T-helper 2 cell (primary cell): ENCODE data around the gene GAD1.
A peak's percentile ranks its signal among the peaks of the same experiment; 100 is the strongest.

Experiments
- DNase-seq, 5 experiments: peaks; one replicate each; pipeline versions ENCODE4 v3.0.0 to v3.0.0-alpha.2; 2012 to 2022
- total RNA-seq, 2 donors: gene quantifications; one replicate each; lab custom pipeline; 2026; lab: John Stamatoyannopoulos, UW

Gene GAD1
- total RNA-seq: 0 to 0.47 reads per million in 2 donors

DNA sequence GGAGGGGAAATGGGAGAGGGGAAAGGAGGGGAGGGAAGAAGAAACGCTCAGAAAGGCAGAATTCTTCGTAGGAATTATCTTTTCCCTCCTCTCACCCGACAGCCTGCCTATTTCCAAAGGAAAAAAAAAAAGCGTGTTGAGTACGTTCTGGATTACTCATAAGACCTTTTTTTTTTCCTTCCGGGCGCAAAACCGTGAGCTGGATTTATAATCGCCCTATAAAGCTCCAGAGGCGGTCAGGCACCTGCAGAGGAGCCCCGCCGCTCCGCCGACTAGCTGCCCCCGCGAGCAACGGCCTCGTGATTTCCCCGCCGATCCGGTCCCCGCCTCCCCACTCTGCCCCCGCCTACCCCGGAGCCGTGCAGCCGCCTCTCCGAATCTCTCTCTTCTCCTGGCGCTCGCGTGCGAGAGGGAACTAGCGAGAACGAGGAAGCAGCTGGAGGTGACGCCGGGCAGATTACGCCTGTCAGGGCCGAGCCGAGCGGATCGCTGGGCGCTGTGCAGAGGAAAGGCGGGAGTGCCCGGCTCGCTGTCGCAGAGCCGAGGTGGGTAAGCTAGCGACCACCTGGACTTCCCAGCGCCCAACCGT is at the start of gene GAD1:
TSS of gene GAD1 (plus strand) at position 384 of the 589 bp plus-strand sequence. CDS start 1,705 bp downstream, outside the sequence.
- peak in 3 of 5 experiments; percentile 37 to 84 (median 47) for DNase-seq

- peak in 2 of 5 experiments; percentile 8 to 50 for DNase-seq
These were observed 46.6 kb upstream of the GAD1 start, which contains the start of gene ERICH2 for GRCh38 chr2:170770008-170770605. ERICH2 (plus strand) TSS chr2:170770378; CDS start chr2:170770682, 304 bp downstream.

DNA sequence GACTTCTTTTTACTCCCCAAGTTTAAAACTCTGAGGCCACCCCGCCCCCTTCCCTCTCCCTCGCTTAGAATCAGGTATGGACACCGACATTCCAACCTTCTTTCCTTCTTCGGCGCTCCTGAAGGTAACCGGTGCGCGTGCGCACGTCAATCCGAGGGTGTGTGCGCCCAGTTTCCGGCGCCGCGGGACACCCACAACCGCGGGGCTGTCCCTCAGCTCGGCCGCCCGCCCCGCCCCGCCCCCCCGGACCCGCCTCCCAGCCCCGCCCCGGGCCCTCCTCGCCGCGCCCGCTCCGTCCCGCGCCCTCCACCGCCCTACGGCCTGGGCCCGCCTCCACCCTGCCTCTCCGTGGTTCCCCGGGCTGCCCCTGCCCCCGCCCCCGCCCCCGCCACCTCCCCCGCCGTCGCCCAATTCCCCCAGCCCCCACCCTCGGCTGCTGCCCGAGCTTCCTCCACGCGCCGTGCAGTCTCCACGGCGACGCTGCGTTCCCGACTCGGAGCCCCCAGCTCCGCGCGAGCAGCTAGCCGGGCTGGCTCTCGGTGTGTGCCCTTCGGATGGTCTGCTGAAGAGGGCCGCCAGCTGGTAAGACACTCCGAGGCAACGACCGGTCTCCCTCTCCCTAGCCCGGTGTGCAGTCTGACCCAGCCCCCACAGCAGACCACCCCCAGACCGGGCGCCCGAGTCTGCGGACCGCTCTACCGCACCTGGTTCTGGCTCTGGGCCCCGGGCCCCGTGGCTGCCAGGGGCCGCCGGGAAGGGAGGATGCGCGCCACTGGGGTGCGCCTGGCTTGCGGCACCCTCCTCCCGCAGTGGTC is 45.9 kb upstream of the GAD1 start:
- peak; percentile 21 to 81 (median 46) for DNase-seq

GRCh38 chr2:170771421-170771937 is 45.2 kb upstream of the GAD1 start:
- DNase-seq: no peak

DNA sequence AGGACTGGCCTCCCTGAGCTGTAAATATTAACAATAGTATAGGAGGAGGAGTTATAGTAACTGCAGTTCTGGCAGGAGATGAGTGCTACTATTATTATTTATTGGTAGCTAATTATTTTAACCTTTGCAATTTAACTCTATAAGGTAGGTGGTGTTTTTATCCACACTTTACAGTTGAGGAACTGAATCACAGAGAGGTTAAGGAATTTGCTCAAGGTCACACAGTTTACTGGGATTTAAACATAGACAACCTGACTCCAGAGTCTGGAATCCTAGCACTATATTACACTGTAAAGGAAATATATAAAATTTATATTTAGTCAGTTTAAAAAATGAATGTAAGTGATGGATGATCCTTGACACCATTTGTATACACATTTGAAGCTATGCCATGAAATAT is 44.4 kb upstream of the GAD1 start:
- no peak for DNase-seq

GRCh38 chr2:170774074-170774473 is 42.6 kb upstream of the GAD1 start:
- no peak for DNase-seq

GRCh38 chr2:170778900-170779299 is 37.8 kb upstream of the GAD1 start:
- no peak for DNase-seq

DNA sequence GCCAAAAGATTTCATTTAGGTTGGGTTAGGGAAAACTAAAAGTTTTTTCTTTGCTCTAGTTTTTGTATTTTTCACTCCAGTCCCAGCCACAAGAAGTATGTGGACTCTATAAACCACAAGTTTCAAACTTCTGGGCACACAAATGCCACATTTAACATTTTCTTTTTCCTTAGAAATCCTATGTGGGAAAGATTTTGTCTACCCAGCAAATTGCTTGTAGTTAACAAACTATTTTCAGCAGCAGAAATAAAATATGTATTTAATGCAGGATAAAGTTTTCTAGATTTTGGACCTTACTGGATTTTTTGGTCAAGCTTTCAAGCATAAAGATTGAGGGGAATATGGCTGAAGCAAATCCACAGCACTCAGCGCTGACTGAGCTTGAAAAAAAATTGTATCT is 37.4 kb upstream of the GAD1 start:
- DNase-seq: no peak

GRCh38 chr2:170782673-170783072 is 34.0 kb upstream of the GAD1 start:
- DNase-seq: no peak

DNA sequence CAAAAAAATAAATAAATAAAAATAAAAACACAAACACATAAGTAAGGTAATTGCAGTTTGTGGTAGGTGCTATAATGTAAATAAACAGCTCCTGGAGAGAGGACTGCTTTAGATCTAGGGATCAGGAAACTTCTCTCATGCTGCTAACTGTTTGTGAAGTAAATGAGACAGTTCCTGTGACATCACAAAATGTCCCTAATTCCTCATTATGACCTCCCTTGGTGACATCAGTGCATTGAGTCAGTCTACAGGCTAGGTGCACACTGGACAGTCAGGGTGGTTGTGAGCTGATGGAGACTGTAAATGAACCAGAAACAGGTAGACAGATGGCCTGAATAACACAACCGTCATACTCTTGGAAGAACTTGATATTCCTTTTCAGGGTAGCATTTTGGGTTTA is 33.1 kb upstream of the GAD1 start:
- no peak for DNase-seq

DNA sequence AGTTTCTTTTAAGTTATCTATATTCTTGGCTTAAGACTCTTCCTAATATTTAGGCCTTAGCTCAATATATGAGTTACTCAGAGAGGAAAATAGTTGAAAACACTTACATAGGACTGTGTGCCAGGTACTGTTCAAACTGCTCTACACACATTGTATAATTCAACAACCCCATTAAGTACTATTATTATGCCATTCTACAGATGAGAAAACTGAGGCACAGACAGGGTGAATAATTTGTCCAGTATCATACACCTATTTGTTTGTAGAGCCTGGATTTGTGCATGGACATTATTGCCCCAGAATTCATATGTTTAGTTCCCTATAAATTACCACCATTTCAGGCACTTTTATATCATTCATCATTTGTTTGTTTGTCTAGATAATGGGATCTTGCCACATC is 17.7 kb upstream of the GAD1 start:
- DNase-seq: no peak

GRCh38 chr2:170806548-170806947 is 10.1 kb upstream of the GAD1 start:
- no peak for DNase-seq

DNA sequence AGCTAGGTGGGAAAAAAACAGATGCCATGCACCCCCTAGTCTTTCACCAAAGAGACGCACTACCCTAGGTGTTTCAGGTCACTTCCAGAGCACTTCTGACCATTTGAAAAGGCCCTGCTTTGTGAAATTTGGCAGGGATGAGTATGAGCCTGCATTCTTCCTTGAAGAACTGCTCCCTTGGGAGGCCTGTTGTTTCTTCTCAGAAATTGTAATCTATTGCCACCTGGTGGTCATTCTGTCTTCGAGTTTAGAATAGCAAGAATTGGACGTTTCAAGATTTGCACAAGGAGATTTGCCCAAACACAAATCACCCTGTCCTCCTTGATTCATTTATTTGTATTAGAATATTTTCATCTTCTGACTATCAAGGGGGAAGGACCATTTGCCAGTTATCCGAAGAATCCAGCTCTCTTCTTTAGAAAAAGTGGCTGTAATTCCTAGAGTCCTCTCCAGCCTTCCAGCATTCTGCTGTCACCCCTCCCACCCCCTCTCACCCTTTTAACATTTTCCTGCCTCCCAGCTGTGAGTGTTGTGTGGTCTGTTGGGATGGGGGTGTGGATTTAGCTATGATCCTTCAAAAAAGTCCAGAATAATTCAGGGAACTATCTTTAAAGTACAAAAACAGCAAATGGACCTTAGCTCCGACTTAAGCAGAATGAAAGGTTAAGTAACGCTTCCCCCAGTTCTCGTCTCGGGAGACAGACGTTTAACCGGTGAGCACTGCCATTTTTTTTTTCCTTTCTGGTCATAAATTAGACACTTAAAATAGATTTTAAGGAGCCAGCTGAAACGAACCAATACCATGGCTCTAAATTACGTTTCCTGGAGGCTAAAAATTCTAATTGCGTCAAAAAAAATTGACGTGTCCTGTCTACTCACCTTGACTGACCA is 3.7 kb upstream of the GAD1 start:
- peak in 1 of 5 experiments; percentile 58 for DNase-seq

- peak in 1 of 5 experiments; percentile 69 for DNase-seq
These were observed 2.8 kb upstream of the GAD1 start for GRCh38 chr2:170813611-170814532.

DNA sequence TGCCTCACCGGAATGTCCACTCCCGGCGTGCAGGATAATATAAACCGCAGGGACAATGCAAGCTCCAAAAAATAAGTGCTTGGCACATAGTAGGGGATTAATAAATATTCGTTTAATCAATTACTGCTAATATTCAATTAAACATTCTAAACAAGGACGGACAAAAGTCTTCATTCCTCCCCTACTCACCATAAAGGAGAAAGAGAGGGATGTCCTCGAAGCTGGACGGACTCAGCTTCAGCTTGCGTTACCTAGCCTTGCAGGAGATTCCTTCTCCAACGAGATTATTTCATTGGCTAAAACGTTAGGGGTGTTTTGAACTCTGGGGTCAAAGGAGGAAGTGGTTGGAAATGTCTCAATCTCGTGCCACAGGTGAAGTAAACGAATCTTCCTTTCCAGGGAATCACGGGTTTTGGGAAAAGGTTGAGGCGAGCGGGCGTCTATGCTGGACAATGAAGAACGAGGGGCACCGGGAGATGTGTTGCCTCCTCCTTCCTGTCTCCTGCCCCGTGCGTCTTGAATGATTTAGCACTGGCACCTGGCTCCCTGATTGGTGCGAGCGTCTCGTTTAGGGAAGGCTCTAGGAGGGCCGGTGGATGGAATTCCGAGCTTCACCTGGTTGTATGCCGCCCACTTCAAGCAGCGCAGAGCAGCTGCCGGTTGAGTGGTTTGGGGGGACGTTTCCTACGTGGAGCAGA is 2.0 kb upstream of the GAD1 start:
- no peak for DNase-seq

DNA sequence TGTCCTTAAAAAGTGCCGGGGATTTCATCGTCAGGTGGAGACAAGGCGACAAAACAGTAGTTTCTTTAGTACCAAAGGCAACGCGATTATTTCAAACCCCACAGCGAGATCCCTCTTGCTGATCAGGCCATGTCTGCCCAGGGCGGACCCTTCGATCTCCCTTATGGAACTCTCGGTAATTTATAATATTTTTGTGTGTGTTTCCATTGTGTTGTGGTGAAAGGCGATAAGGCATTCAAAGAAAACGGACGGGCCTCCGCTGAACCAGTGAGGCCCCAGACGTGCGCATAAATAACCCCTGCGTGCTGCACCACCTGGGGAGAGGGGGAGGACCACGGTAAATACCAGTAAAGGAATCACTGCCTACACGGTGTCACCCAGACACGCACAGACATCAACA is 1.4 kb upstream of the GAD1 start:
- DNase-seq: no peak

GRCh38 chr2:170815746-170816503 is 762 bp upstream of the GAD1 start:
- DNase-seq: peak in 4 of 5 experiments; percentile 20 to 74 (median 48)

GRCh38 chr2:170817093-170818035 is 677 bp downstream of the GAD1 start:
- DNase-seq: peak in 1 of 5 experiments; percentile 71
